ENCODE data around the gene DLL4. TPM values are rescaled to one million over a fixed set of nuclear protein-coding genes. Genes with fewer than 3 reads are reported as not detected.

DLL4 gene
- total and polyA plus RNA-seq, 10 of the 15 experiments (the other 5 are each of a cell fraction or from before 2014, with no cell fraction given): 0.04 to 0.16 (median 0.09) TPM; not detected in 6

- RAD21 ChIA-PET (ENCODE audit: unreplicated experiment): interaction anchor here (0.6 to 3.2 kb wide), 17 partner anchors 11 to 1031 kb away, joined by 3 to 36 read pairs (median 4); partner anchors contain the start of genes CHAC1 and VPS18
- DNase-seq (ENCODE audit: low read depth, low spot score) (no peak), FAIRE-seq (no peak), ATAC-seq (peak; percentile 68)
- H2AFZ ChIP-seq (ENCODE audit: control insufficient read depth, low read depth, low read length): peak overlapping the region; percentile 37
- no peaks in the 10 kb centered on the region for H4K20me1 ChIP-seq (ENCODE audit: control insufficient read depth, insufficient read depth)
- SMC1A ChIA-PET (ENCODE audit: uncharacterized antibody, unreplicated experiment): interaction anchor here (0.6 to 4.6 kb wide), 6 partner anchors 10 to 483 kb away, joined by 4 to 28 read pairs (median 4); partner anchors contain the start of gene VPS18
- POLR2A ChIA-PET: interaction anchor here (0.6 to 1.8 kb wide), 4 partner anchors 9 to 87 kb away, joined by 3 to 11 read pairs (median 4); no protein-coding TSS in a partner anchor
- CTCF ChIA-PET: interaction anchor here (0.6 to 6.5 kb wide), 25 partner anchors 9 to 693 kb away, joined by 3 to 80 read pairs (median 5); partner anchors contain the start of gene CHAC1
- H3K27me3 ChIP-seq (replicated peaks in 1 of 2; ENCODE audit: control insufficient read depth in 2 of 2, insufficient read depth in 2 of 2, low read length in 1 of 2): peaks cover 19 to 27% of the 10 kb centered on the region in 2 experiments
- H3K79me2 ChIP-seq (ENCODE audit: control insufficient read depth, insufficient read depth, low read length): no peaks in the 10 kb centered on the region
- H3K36me3 ChIP-seq (ENCODE audit: control insufficient read depth in 2 of 2, insufficient read depth in 2 of 2, low read length in 1 of 2): no peaks in the 10 kb centered on the region
- H3K4me1 ChIP-seq (ENCODE audit: control insufficient read depth, insufficient read depth, low read length): peaks cover 33% of the 10 kb centered on the region
- peak overlapping the region; percentile 50 for H3K4me3 ChIP-seq
- WGBS (ENCODE audit: insufficient coverage, insufficient replicate concordance, low lambda C conversion rate, missing lambda C conversion rate): 3% methylated on average over 41 of the region's 46 CpGs
- no peak overlapping the region for H3K27ac ChIP-seq (ENCODE audit: control insufficient read depth, insufficient read depth)
- peak overlapping the region; percentile 49 for H3K4me2 ChIP-seq (ENCODE audit: control insufficient read depth, insufficient read depth)
- in situ Hi-C loops (cut with MboI): no loop called here
- intact Hi-C loops (cut with micrococcal nuclease; ENCODE audit: unreplicated experiment): no loop called here
- no TSS peak for BruUV-seq (replicated peaks)
- H3K9ac ChIP-seq (ENCODE audit: control insufficient read depth, insufficient read depth, low read length): peak overlapping the region; percentile 2; the same call in 1 of the 2 replicates
- no peaks in the 10 kb centered on the region for H3K9me3 ChIP-seq (replicated peaks; ENCODE audit: control insufficient read depth, insufficient read depth, low read length)
- TF ChIP-seq ESRRA (IDR thresholded peaks at IDR 0.05; ENCODE audit: low read length) (no peak), IRF4 (IDR thresholded peaks at IDR 0.05; ENCODE audit: low read depth, low read length) (no peak), ZZZ3 (IDR thresholded peaks at IDR 0.05; ENCODE audit: control insufficient read depth, insufficient read length, low read depth) (no peak), CHD1 (IDR thresholded peaks at IDR 0.05; ENCODE audit: low read depth, low read length) (no peak), IKZF1 (conservative IDR thresholded peaks at IDR 0.05) (peak; percentile 35; the same call in 1 of the 2 replicates), MTA2 (IDR thresholded peaks at IDR 0.05; ENCODE audit: low read depth) (no peak), ZNF274 (IDR thresholded peaks at IDR 0.05; ENCODE audit: insufficient read depth, insufficient read length) (no peak), STAT3 (IDR thresholded peaks at IDR 0.05; ENCODE audit: low read depth, low read length) (no peak), YY1 (IDR thresholded peaks at IDR 0.05; ENCODE audit: low read depth, low read length) (peak; percentile 57; the same call in 1 of the 2 replicates), DPF2 (IDR thresholded peaks at IDR 0.05) (0 out of 2 replicates have a peak, but pooled peaks have one; percentile 27), ZNF217 (IDR thresholded peaks at IDR 0.05) (no peak), KAT2A (conservative IDR thresholded peaks at IDR 0.05; ENCODE audit: control insufficient read depth, low read depth, low read length) (no peak), RUNX3 (IDR thresholded peaks at IDR 0.05; ENCODE audit: low read length) (no peak; the same call in 1 of the 2 replicates), NFXL1 (IDR thresholded peaks at IDR 0.05; ENCODE audit: borderline replicate concordance) (no peak), HSF1 (IDR thresholded peaks at IDR 0.05; ENCODE audit: low read depth, low read length) (no peak), MEF2B (IDR thresholded peaks at IDR 0.05; ENCODE audit: partially characterized antibody, poor library complexity, severe bottlenecking) (peak; percentile 30), BCL11A (IDR thresholded peaks at IDR 0.05; ENCODE audit: low read depth, low read length) (no peak), ATF2 (IDR thresholded peaks at IDR 0.05; ENCODE audit: low read length) (no peak), EED (IDR thresholded peaks at IDR 0.05; ENCODE audit: low read depth) (0 out of 2 replicates have a peak, but pooled peaks have one; percentile 21), SREBF1 (IDR thresholded peaks at IDR 0.05; ENCODE audit: low read length) (no peak), BRCA1 (IDR thresholded peaks at IDR 0.05; ENCODE audit: low read depth, low read length) (no peak)
These were observed 1.5 kb downstream of the DLL4 start for GRCh38 chr15:40930430-40931299.

Data from GM12878 (cell line).